GM04504 (cell line): ENCODE measurements around the gene ZNF76.
A peak's percentile ranks its signal among the peaks of the same experiment; 100 is the strongest.
"Not testable (repeated sequence)": the region's sequence is repeated elsewhere in the genome, so short reads cannot be mapped to it uniquely, and the experiment has no call there.

ENCODE experiments used
- DNase-seq: peaks from one replicate; pipeline ENCODE4 v3.0.0-alpha.2; 2012; ENCODE audit warnings: low read depth

Gene ZNF76

GRCh38 chr6:35300848-35301247, 41.3 kb downstream of the ZNF76 start:
- DNase-seq = no peak

DNA sequence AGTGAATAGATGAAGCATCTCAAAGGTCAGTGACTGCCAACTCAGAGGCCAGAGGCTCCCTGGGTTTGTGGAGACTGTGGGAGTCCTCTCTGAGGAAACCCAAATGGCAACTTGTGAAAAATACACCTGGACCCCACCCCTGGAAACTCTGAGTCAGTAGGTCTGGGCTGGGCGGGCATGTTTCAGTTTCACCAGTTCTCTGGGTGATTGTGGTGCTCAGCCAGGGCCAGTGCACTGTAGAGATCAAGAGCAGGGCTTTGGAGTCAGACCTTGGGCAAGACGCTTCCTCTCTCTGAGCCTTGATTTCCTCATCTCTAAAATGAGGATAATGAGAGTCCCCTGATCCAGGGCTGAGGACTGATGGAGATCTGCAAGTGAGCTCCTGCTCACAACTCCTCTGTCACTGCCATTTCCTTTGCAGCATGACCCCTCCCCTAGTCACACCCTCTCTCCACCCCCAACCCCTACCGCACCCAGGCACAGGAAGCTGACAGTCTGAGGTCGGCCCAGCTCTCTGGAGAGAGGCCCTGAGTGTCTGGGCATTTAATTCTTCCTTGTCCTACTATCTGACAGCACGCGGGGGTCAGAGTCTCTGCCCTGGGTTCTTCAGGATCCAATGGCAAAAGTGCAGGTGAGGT, 43.2 kb downstream of the ZNF76 start:
- no peak for DNase-seq

GRCh38 chr6:35304299-35304698, 44.8 kb downstream of the ZNF76 start:
- no peak for DNase-seq

DNA sequence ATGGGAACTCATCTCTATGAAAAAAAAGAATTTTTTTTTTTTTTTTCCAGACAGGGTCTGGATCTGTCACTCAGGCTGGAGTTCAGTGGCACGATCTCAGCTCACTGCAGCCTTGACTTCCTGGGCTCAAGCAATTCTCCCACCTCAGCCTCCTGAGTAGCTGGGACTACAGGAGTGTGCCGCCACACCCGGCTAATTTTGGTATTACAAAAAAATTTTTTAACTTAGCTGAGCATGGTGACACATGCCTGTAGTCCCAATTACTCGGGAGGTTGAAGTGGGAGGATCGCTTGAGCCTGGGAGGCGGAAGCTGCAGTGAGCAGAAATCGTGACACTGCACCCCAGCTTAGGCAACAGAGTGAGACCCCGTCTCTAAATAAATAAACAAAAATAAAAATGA, 45.6 kb downstream of the ZNF76 start:
- DNase-seq = no peak

DNA sequence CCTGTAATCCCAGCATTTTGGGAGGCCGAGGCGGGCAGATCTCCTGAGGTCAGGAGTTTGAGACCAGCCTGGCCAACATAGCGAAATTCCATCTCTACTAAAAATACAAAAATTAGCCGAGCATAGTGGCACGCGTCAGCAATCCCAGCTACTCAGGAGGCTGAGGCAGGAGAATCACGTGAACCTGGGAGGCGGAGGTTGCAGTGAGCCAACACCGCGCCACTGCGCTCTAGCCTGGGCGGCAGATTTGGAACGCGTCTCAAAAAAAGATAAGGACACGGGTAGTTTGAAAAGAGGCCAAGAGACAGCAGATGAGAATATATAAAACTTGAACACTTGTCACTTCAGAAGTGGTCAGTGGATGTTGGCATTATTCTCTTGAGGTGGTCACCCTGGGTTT, 47.6 kb downstream of the ZNF76 start:
- DNase-seq = not testable (repeated sequence)

DNA sequence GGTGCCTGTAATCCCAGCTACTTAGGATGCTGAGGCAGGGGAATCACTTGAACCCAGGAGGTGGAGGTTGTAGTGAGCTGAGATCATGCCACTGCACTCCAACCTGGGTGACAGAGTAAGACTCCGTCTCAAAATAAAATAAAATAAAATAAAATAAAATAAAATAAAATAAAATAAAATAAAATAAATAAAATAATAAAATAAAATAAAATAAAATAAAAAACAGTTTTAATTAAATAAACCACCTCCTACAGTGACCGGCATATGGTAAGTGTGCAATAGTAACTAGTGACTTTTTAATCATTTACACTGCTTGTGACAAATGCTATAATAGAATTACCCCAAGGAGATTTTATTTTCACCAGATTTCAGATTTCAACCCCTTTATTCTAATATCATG, 49.0 kb downstream of the ZNF76 start:
- not testable (repeated sequence) for DNase-seq

DNA sequence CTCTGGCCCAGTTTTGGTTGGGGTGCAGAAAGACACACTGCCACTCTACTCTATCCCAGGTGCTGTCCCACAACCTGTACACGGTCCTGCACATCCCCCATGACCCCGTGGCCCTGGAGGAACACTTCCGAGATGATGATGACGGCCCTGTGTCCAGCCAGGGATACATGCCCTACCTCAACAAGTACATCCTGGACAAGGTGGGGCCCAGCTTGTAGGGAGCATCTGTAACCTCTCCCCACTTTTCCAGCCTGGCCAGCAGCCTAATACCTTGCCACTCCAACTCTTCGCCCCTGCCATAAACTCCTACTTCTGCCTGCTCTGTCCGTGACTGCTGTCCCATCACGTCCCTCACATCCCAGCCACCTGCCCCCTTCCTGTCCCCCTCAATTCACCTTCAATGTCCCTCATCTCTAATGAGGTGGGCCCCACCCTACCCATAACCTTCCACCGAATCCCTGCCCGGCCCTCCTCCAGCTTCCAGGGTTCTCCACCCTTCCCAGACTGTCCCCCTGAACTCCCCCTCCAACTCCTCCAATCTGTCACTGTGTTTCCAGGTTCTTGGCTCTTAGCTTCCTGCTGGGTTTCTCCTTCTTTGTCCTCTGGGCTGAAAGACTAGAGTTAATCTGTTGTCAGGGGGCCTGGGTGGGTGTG, 50.2 kb downstream of the ZNF76 start:
- no peak for DNase-seq

DNA sequence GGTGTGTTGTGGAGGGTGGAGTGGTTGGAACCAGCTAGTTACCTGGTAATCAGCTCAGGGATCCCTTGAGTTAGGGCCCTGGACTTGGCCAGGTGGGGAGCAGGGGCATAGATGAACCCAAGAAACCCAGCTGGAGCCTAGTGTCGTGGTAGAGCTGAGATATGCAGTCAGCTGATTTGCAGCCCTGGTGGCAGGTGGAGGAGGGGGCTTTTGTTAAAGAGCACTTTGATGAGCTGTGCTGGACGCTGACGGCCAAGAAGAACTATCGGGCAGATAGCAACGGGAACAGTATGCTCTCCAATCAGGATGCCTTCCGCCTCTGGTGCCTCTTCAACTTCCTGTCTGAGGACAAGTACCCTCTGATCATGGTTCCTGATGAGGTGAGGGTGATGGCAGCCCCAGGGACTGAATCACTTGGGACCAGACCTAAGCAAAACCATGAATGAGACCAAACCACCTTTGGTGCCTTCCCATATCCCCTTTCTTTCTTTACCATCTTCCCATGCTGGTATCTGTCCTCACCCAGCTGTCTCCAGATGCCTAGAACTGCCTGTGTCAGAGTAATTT, 50.8 kb downstream of the ZNF76 start:
- DNase-seq = no peak

- DNase-seq = no peak
These were observed 52.0 kb downstream of the ZNF76 start for GRCh38 chr6:35311390-35312075.

GRCh38 chr6:35312076-35312800, 52.7 kb downstream of the ZNF76 start:
- DNase-seq = no peak

DNA sequence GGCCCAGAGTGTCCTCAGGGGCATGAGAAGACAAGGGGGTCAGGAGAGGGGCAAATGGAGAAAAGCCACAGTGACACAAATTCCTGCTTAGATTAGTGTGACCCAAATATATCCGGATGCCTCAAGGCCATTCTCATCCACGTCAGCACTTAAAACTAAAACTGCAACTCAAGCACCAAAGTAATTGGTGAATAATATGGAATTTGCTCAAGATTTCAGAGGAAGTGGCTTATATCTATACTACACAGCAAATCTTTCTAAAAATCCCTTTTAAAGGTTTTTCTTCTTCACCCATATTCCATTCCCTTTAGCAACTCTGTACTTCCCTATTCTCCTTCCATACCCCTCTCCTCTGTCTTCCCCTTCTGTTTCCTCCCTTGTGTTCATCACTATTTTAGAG, 53.3 kb downstream of the ZNF76 start:
- DNase-seq = no peak

DNA sequence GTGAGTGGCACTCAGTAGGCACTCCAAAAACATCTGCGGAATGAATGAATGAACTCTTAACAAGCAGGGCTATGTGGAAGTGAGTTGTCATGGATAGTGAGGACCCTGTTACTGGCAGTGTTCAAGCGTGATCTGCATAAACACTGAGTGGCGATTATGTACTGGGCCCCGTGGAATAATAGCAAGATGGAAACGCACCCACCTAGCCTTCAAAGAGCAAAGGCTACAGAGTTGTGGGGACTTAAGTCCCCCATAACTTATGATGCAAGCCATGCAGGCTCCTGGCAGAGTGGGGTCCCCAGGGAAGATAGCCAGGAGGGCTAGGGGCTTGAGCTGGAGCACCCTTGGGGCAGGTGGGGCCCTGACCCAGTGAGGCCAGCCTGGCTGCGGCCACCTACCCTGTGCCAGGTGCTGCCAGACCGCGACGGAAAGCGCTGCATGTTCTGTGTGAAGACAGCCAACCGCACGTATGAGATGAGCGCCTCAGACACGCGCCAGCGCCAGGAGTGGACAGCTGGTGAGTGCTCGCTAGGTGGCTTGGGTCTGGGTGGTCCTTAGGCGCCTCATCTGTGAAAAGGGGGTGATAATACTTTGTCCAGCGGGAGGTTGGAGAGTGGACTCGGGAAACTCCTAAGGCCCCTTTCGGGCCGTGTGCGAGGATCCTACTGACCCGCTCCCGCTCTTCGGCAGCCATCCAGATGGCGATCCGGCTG, 58.1 kb downstream of the ZNF76 start:
- no peak for DNase-seq

GRCh38 chr6:35318196-35319171, 58.9 kb downstream of the ZNF76 start:
- DNase-seq = peak; percentile 46

GRCh38 chr6:35319346-35320030, 60.0 kb downstream of the ZNF76 start:
- DNase-seq = no peak

GRCh38 chr6:35320031-35320410, 60.5 kb downstream of the ZNF76 start:
- no peak for DNase-seq

- DNase-seq = no peak
These were observed 61.6 kb downstream of the ZNF76 start for GRCh38 chr6:35321091-35321490.

- no peak for DNase-seq
These were observed 68.0 kb downstream of the ZNF76 start for GRCh38 chr6:35327349-35328027.

- no peak for DNase-seq
These were observed 68.7 kb downstream of the ZNF76 start for GRCh38 chr6:35328108-35328723.

GRCh38 chr6:35328965-35329364, 69.4 kb downstream of the ZNF76 start:
- not testable (repeated sequence) for DNase-seq
